Lung microvascular endothelial cell (primary cell): ENCODE results near the gene HIGD2A. TPM values are rescaled to one million over a fixed set of nuclear protein-coding genes. Genes with fewer than 3 reads are reported as not detected.

ENCODE experiments used
- DNase-seq, 2 donors: peaks; one replicate each; pipeline versions ENCODE4 v3.0.0 to v3.0.0-alpha.2; 2010; ENCODE audit warnings: low read depth in 2 of 2
- total RNA-seq: library from RNA; depleted of rRNA; stranded (reverse); fragments of >200 nt; gene quantifications from 2 replicates; pipeline ENCODE4 v1.2.1, GENCODE V29; 2014

The HIGD2A gene
- total RNA-seq, 1 donor from 2014 or later, result 41.3 TPM

DNA sequence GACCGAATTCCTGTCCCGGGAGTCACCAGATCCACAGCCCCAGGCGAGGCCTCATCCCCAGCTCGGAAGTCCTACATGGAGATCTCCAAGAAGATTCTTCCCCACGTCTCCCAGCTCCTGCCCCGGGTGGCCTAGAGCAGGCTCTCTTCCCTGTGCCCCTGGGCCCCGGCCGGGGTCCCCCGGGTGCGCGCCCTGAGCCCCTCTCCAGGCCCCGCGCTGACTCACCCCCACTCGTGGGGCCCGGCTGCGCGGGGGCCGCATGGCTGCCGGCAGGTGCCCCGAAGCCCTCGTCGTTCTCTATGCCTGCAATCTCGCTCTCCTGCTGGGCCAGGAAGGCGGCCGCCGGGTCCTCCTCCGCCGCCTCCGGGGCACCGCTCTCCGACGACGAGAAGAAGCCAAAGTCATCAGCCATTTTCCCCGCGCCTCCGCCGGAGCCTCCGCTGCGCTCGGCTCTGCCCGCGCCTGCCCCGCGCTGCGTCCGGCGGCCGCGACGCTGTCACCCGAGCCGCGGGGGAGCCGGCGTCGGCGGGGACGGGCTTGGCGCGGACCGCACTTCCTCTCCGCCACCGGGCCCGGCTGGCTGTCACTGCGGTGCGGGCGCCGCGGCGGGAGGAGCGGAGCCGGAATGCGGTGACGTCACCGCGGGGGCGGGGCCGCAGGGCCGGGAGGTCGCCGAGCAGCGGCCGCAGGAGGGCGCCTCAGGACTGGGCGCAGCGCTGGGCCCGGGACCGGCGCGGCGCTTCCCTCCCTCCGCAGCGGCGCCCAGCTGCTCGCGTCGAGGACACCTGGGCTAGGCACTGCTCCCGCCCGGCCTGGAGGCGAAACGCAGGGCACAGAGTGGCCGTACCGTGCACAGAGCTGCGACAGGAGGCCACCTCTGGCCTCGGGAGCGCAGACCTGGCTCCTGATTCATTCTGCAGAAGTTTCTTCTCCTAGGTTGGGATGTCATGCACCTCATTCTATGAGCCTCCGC, 27.7 kb downstream of the HIGD2A start, which contains the start of gene CLTB:
CLTB (minus strand) TSS at position 588 of the 973 bp plus-strand sequence; CDS start at position 412, 176 bp downstream.
- peak; percentile 89 to 95 for DNase-seq

DNA sequence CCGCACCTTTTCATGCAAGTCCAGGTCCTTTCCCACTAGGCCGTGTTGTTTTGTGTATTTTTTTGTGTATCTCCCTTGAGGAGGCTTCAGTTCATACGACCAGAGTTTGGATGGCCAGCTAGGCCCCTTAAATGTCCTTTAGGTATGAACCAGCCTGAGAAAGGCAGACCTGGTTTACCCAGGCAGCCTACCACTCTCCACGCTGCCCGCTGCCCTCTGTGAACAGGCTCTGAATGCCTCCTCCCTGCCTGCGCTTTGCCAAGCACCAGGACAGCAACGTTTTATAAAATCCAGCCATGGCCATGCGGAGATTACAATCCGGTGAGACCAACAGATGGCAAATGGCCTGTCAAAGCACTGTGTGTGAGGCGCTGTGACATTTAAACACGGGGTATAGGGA, 28.4 kb downstream of the HIGD2A start:
- DNase-seq, result no peak

DNA sequence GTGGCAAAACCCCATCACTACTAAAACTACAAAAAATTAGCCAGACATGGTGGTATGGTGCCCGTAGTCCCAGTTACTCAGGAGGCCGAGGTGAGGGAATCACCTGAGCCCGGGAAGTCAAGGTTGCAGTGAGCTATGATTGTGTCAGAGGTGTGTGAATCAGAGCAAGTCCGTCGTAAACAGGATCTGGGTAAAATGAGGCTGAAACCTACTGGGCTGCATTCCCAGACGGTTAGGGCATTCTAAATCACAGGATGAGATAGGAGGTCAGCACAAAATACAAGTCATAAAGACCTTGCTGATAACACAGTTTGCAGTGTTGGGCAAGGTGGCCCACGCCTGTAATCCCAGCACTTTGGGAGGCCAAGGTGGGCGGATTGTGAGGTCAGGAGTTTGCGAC, 29.7 kb downstream of the HIGD2A start:
- DNase-seq, result peak; percentile 50 to 69

DNA sequence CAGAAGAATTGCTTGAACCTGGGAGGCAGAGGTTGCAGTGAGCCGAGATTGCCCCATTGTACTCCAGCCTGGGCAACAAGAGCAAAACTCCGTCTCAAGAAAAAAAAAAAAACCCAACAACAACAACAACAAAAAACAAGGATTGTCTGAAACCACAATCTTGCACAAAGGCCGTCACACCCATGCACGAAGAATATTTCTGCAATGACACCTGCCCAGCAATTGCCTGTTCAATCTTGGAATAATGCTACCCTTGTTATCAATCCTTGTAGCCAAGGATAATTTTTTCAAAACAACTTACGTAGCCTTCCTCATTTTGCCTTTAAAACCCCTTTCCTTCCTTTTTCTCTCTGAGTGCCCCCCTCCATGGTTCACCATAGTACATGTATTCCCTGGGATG, 31.5 kb downstream of the HIGD2A start:
- no peak for DNase-seq

- DNase-seq, result no peak
Observed at GRCh38 chr5:176420972-176421544, 32.5 kb downstream of the HIGD2A start.

DNA sequence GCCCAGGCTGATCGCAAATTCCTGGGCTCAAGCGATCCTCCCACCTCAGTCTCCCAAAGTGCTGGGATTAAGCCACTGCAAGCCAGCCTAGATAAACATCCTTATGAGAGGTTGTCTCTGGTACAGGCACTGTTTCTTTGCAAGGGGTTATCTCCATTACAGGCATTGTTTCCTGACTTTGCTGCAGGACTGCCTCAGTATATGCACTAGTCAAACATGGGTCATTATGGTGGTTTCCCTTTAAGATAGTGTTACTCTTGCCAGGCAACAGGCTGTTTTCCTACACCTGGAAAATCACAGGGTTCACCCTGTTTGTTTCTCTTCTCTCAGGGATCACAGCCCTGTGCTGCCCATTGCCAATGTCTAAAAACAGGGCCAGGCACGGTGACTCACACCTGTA, 35.6 kb downstream of the HIGD2A start:
- peak in 1 of 2 donors; percentile 74 for DNase-seq

- no peak for DNase-seq
Observed at GRCh38 chr5:176425138-176425537, 36.6 kb downstream of the HIGD2A start.

DNA sequence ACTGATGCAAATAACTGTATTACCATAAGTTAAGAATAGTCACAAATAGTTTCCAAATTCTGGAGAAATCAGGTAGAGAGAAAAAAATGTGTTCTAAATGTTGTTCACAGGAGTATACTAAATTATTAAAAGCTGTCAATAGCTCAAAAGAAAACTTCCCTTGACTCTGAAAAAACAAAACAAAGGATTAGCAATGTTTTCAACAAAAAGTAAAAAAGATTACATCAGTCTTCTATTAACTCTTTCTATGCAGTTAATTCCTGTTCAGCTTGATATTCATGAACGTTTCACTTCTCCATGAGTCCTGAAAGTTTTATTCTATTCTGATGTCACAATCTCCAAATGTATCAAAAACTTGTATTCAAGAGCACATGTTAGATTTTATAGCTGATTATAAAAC, 37.2 kb downstream of the HIGD2A start:
- DNase-seq, result no peak

GRCh38 chr5:176426876-176427275, 38.3 kb downstream of the HIGD2A start:
- DNase-seq, result no peak

- DNase-seq, result peak; percentile 51 to 57
Observed at GRCh38 chr5:176427971-176428370, 39.4 kb downstream of the HIGD2A start.

- DNase-seq, result peak in 1 of 2 donors; percentile 57
Observed at GRCh38 chr5:176429972-176430371, 41.4 kb downstream of the HIGD2A start.

DNA sequence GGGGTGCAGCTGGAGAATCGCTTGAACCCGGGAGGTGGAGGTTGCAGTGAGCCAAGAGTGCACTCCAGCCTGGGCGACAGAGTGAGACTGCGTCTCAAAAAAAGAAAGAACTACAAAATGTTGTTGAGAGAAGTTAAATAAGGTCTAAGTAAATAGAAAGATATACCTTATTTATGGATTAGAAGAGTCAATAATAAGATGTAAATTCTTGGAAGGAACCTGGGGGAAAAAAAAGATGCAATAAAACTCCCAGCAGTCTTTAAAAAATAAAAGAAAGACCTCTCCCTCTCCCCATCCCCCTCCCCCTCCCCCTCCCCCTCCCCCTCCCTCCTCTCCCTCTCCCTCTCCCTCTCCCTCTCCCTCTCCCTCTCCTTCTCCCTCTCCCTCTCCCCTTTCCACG, 44.2 kb downstream of the HIGD2A start:
- no peak for DNase-seq

GRCh38 chr5:176436656-176437055, 48.1 kb downstream of the HIGD2A start:
- DNase-seq, result peak; percentile 58 to 65

- peak; percentile 72 to 90 for DNase-seq
Observed at GRCh38 chr5:176438959-176439757, 50.6 kb downstream of the HIGD2A start.

Other genes with a start within 250 kb of the HIGD2A start
- 1.5 and 2.2 TPM in 2 replicates for gene SIMC1, start 150.3 kb upstream of the HIGD2A start, total RNA-seq
- gene KIAA1191, start 27.0 kb upstream of the HIGD2A start, total RNA-seq, result 71.5 and 115 TPM in 2 replicates
- 4.8 and 10.5 TPM in 2 replicates for gene ARL10, start 23.3 kb upstream of the HIGD2A start, total RNA-seq
- gene NOP16, start 153 bp upstream of the HIGD2A start, total RNA-seq, result 9.4 and 11.7 TPM in 2 replicates
- 90.7 and 171 TPM in 2 replicates for gene CLTB, start 27.8 kb downstream of the HIGD2A start, total RNA-seq
- 30.1 and 57.3 TPM in 2 replicates for gene FAF2, start 59.6 kb downstream of the HIGD2A start, total RNA-seq
- 2.4 and 5.6 TPM in 2 replicates for gene RNF44, start 148.7 kb downstream of the HIGD2A start, total RNA-seq
- gene CDHR2, start 160.6 kb downstream of the HIGD2A start, total RNA-seq, result under 0.01 TPM in 1 of 2 replicates, not detected in the other
- 3.6 and 5.2 TPM in 2 replicates for gene GPRIN1, start 221.4 kb downstream of the HIGD2A start, total RNA-seq
- 0.99 and 1.1 TPM in 2 replicates for gene SNCB, start 241.8 kb downstream of the HIGD2A start, total RNA-seq
- gene EIF4E1B, start 241.9 kb downstream of the HIGD2A start, total RNA-seq, result not detected in 2 replicates